H9 (cell line): ENCODE measurements around the gene SLAMF6. TPM values are rescaled to one million over a fixed set of nuclear protein-coding genes. Genes with fewer than 3 reads are reported as not detected.
A peak's percentile ranks its signal among the peaks of the same experiment; 100 is the strongest.

Source experiments
- DNase-seq: peaks from one replicate; pipeline ENCODE4 v3.0.0-alpha.2; 2017
- H2AFZ ChIP-seq: one replicate; pipeline ENCODE4 v1.6.1; 2013; ENCODE audit warnings: mild to moderate bottlenecking, low read length, control low read depth, moderate library complexity
- H2AK5ac ChIP-seq: 2 replicates; pipeline ENCODE4 v1.6.1; 2013; ENCODE audit warnings: low read length, control low read depth, mixed read lengths; ENCODE audit not compliant: insufficient read length
- H2BK120ac ChIP-seq: one replicate; pipeline ENCODE4 v1.6.1; 2013; ENCODE audit warnings: low read depth, mild to moderate bottlenecking, low read length, control low read depth, inconsistent platforms; ENCODE audit not compliant: poor library complexity, severe bottlenecking
- H2BK12ac ChIP-seq: 2 replicates; pipeline ENCODE4 v1.6.1; 2013; ENCODE audit warnings: low read length, control low read depth, mixed read lengths, low read depth; ENCODE audit not compliant: insufficient read length
- H2BK15ac ChIP-seq: 2 replicates; pipeline ENCODE4 v1.6.1; 2013; ENCODE audit warnings: low read depth, low read length, control low read depth
- H2BK20ac ChIP-seq: one replicate; pipeline ENCODE4 v1.6.1; 2013; ENCODE audit warnings: low read depth, mild to moderate bottlenecking, low read length, control low read depth, inconsistent platforms; ENCODE audit not compliant: poor library complexity, severe bottlenecking
- H2BK5ac ChIP-seq: 2 replicates; pipeline ENCODE4 v1.6.1; 2013; ENCODE audit warnings: low read length, control low read depth, mixed read lengths; ENCODE audit not compliant: insufficient read length
- H3K14ac ChIP-seq: 2 replicates; pipeline ENCODE4 v1.6.1; 2013; ENCODE audit warnings: low read length, control low read depth; ENCODE audit not compliant: insufficient read depth
- H3K18ac ChIP-seq: 2 replicates; pipeline ENCODE4 v1.6.1; 2013; ENCODE audit warnings: low read depth, mild to moderate bottlenecking, mixed read lengths, low read length, control low read depth; ENCODE audit not compliant: insufficient read length
- H3K23ac ChIP-seq: 2 replicates; pipeline ENCODE4 v1.6.1; 2013; ENCODE audit warnings: low read length, control low read depth, mixed read lengths, low read depth; ENCODE audit not compliant: insufficient read length
- H3K23me2 ChIP-seq: 2 replicates; pipeline ENCODE4 v1.6.1; 2013; ENCODE audit warnings: low read depth, mild to moderate bottlenecking, mixed read lengths, low read length, control low read depth; ENCODE audit not compliant: insufficient read length, poor library complexity, severe bottlenecking
- H3K27ac ChIP-seq: 2 replicates; pipeline ENCODE4 v1.5.1; 2013; ENCODE audit warnings: low read length, control low read depth, mixed read lengths, low read depth; ENCODE audit not compliant: insufficient read length
- H3K27me3 ChIP-seq: 2 replicates; pipeline ENCODE4 v1.6.1; 2013; ENCODE audit warnings: low read length, control low read depth, inconsistent platforms; ENCODE audit not compliant: insufficient read depth
- H3K4ac ChIP-seq: 2 replicates; pipeline ENCODE4 v1.6.1; 2013; ENCODE audit warnings: low read depth, mild to moderate bottlenecking, control low read depth, inconsistent platforms, low read length, moderate library complexity
- H3K4me1 ChIP-seq: 2 replicates; pipeline ENCODE4 v1.6.1; 2013; ENCODE audit warnings: low read length, control low read depth, inconsistent platforms; ENCODE audit not compliant: insufficient read depth
- H3K4me2 ChIP-seq: 2 replicates; pipeline ENCODE4 v1.6.1; 2013; ENCODE audit warnings: low read length, control low read depth, mixed read lengths; ENCODE audit not compliant: insufficient read length, insufficient read depth
- H3K56ac ChIP-seq: 2 replicates; pipeline ENCODE4 v1.6.1; 2013; ENCODE audit warnings: low read depth, mild to moderate bottlenecking, mixed read lengths, low read length, control low read depth; ENCODE audit not compliant: insufficient read length
- H3K79me1 ChIP-seq: 2 replicates; pipeline ENCODE4 v1.6.1; 2013; ENCODE audit warnings: low read depth, mild to moderate bottlenecking, moderate library complexity, low read length, control low read depth, inconsistent platforms; ENCODE audit not compliant: insufficient read depth, poor library complexity, severe bottlenecking
- H3K79me2 ChIP-seq: 2 replicates; pipeline ENCODE4 v1.6.1; 2013; ENCODE audit warnings: low read length, control low read depth, inconsistent platforms; ENCODE audit not compliant: insufficient read depth
- H3K9ac ChIP-seq: 2 replicates; pipeline ENCODE4 v1.6.1; 2013; ENCODE audit warnings: low read length, control low read depth, mixed read lengths; ENCODE audit not compliant: insufficient read length; ENCODE audit errors: extremely low read depth
- H3K9me3 ChIP-seq: one replicate; pipeline ENCODE4 v1.6.1; 2013; ENCODE audit warnings: low read depth, low read length, inconsistent platforms; ENCODE audit not compliant: control insufficient read depth
- H3T11ph ChIP-seq: one replicate; pipeline ENCODE4 v1.6.1; 2013; ENCODE audit warnings: mild to moderate bottlenecking, low read length, control low read depth, inconsistent platforms
- H4K20me1 ChIP-seq: one replicate; pipeline ENCODE4 v1.6.1; 2013; ENCODE audit not compliant: control insufficient read depth, insufficient read length, insufficient read depth
- H4K5ac ChIP-seq: 2 replicates; pipeline ENCODE4 v1.6.1; 2013; ENCODE audit warnings: low read depth, mild to moderate bottlenecking, mixed read lengths, low read length, control low read depth; ENCODE audit not compliant: insufficient read length
- H4K8ac ChIP-seq: replicated peaks from 2 replicates; pipeline ENCODE4 v1.6.1; 2013; ENCODE audit warnings: low read length, control low read depth, mixed read lengths, low read depth; ENCODE audit not compliant: insufficient read length
- H4K91ac ChIP-seq: 2 replicates; pipeline ENCODE4 v1.6.1; 2013; ENCODE audit warnings: low read depth, mild to moderate bottlenecking, moderate library complexity, mixed read lengths, low read length, control low read depth; ENCODE audit not compliant: insufficient read length
- H3K27ac Mint-ChIP-seq, 3 experiments: 2 replicates in 2 of 3; 3 replicates in 1 of 3; pipeline ENCODE4 v1.8.0; 2020 to 2021; ENCODE audit warnings: mixed read lengths in 3 of 3, mild to moderate bottlenecking in 1 of 3, moderate library complexity in 1 of 3
- H3K27me3 Mint-ChIP-seq: 2 replicates; pipeline ENCODE4 v1.8.0; 2021; ENCODE audit warnings: low read depth, mild to moderate bottlenecking, moderate library complexity, mixed read lengths
- H3K36me3 Mint-ChIP-seq, 3 experiments: 2 replicates in 2 of 3; 3 replicates in 1 of 3; pipeline ENCODE4 v1.8.0; 2020 to 2021; ENCODE audit warnings: low read depth in 3 of 3, mixed read lengths in 3 of 3; ENCODE audit not compliant: insufficient read depth in 1 of 3
- H3K4me1 Mint-ChIP-seq, 2 experiments: 2 replicates each; pipeline ENCODE4 v1.8.0; 2020; ENCODE audit warnings: mixed read lengths in 2 of 2
- H3K4me3 Mint-ChIP-seq, 2 experiments: 2 replicates in 1 of 2; 3 replicates in 1 of 2; pipeline ENCODE4 v1.8.0; 2020 to 2021; ENCODE audit warnings: mild to moderate bottlenecking in 2 of 2, mixed read lengths in 2 of 2, moderate library complexity in 1 of 2
- H3K9me3 Mint-ChIP-seq, 2 experiments: 2 replicates in 1 of 2; 3 replicates in 1 of 2; pipeline ENCODE4 v1.8.0; 2020; ENCODE audit warnings: mild to moderate bottlenecking in 2 of 2, mixed read lengths in 2 of 2, moderate library complexity in 1 of 2
- CTCF ChIP-seq: fragments of 200-600 bp; sonication (generic); conservative IDR thresholded peaks from 3 replicates; pipeline ENCODE4 v1.8.0; 2021; ENCODE audit warnings: antibody characterized with exemption, mild to moderate bottlenecking
- WGBS: extraction: QIAGEN DNeasy Blood & Tissue Kit; methylation state at CpG from one replicate; pipeline ENCODE4 v1.1.7; 2013; ENCODE audit warnings: missing lambda C conversion rate, low lambda C conversion rate, mixed read lengths; ENCODE audit not compliant: insufficient read length; ENCODE audit errors: extremely low coverage; 5-methylcytosine and 5-hydroxymethylcytosine counted together
- total RNA-seq: library from RNA; stranded (reverse); gene quantifications from 2 replicates; pipeline ENCODE4 v1.2.1, GENCODE V29; 2021

Gene SLAMF6
- total RNA-seq, 1 experiment from 2014 or later: not detected

GRCh38 chr1:160460214-160460642 is 62.8 kb downstream of the SLAMF6 start:
- Mint-ChIP-seq H3K4me3 (no peak overlapping the region), H3K27ac (0 out of 7 replicates have a peak overlapping the region, but pooled peaks of 1 of the 3 experiments have one; percentile 18), H3K9me3 (no peaks in the 10 kb centered on the region; a peak in 1 of 5 replicates), H3K36me3 (no peaks in the 10 kb centered on the region), H3K4me1 (peaks cover 24 to 31% of the 10 kb centered on the region in 2 experiments), H3K27me3 (no peaks in the 10 kb centered on the region)
- Histone ChIP-seq H3K18ac (no peak overlapping the region), H2AK5ac (no peak overlapping the region), H4K5ac (no peak overlapping the region), H2AFZ (peak overlapping the region; percentile 78), H2BK5ac (no peak overlapping the region), H2BK120ac (no peak overlapping the region), H3K79me2 (no peaks in the 10 kb centered on the region), H3K9ac (no peak overlapping the region), H3K27me3 (no peaks in the 10 kb centered on the region), H4K91ac (no peak overlapping the region), H3K4me1 (no peaks in the 10 kb centered on the region; the same call in 1 of the 2 replicates), H3K4me2 (no peak overlapping the region), H2BK12ac (no peak overlapping the region), H2BK20ac (no peak overlapping the region), H3K79me1 (no peaks in the 10 kb centered on the region), H3K9me3 (no peaks in the 10 kb centered on the region), H4K20me1 (no peaks in the 10 kb centered on the region), H3K14ac (no peak overlapping the region), H3K23me2 (no peaks in the 10 kb centered on the region), H3T11ph (no peak overlapping the region), H3K23ac (no peak overlapping the region), H3K27ac (no peak overlapping the region), H4K8ac (no peak overlapping the region), H3K56ac (no peak overlapping the region), H3K4ac (no peak overlapping the region), H2BK15ac (no peak overlapping the region)
- DNase-seq: no peak
- TF ChIP-seq CTCF: no peak
- WGBS: no CpG with 5 or more reads among the region's 5 CpGs
